Esophagus (tissue), 2 donors: ENCODE results near the gene CNR1. TPM values are rescaled to one million over a fixed set of nuclear protein-coding genes. Genes with fewer than 3 reads are reported as not detected.
"Not testable (repeated sequence)": the region's sequence is repeated elsewhere in the genome, so short reads cannot be mapped to it uniquely, and the experiment has no call there.

Experiments used
- H3K27ac ChIP-seq, 2 donors: one replicate each; pipeline ENCODE4 v1.5.1; 2013; ENCODE audit warnings: low read depth in 2 of 2, mild to moderate bottlenecking in 2 of 2, inconsistent platforms in 1 of 2, low read length in 1 of 2, moderate library complexity in 1 of 2
- H3K27me3 ChIP-seq, 2 donors: one replicate each; pipeline ENCODE4 v1.6.1; 2013; ENCODE audit warnings: low read length in 2 of 2, control low read depth in 1 of 2, mild to moderate bottlenecking in 1 of 2; ENCODE audit not compliant: insufficient read depth in 2 of 2, control insufficient read depth in 1 of 2
- H3K36me3 ChIP-seq, 2 donors: one replicate each; pipeline ENCODE4 v1.6.1; 2013; ENCODE audit warnings: low read length in 1 of 2; ENCODE audit not compliant: control insufficient read depth in 2 of 2, insufficient read depth in 2 of 2
- H3K4me1 ChIP-seq, 2 donors: one replicate each; pipeline ENCODE4 v1.6.1; 2013; ENCODE audit warnings: low read length in 1 of 2; ENCODE audit not compliant: control insufficient read depth in 2 of 2, insufficient read depth in 2 of 2
- H3K4me3 ChIP-seq, 2 donors: one replicate each; pipeline ENCODE4 v1.5.1; 2013; ENCODE audit warnings: low read length in 2 of 2, mild to moderate bottlenecking in 2 of 2, low read depth in 1 of 2, moderate library complexity in 1 of 2
- H3K9me3 ChIP-seq, 2 donors: one replicate each; pipeline ENCODE4 v1.6.1; 2013; ENCODE audit warnings: mild to moderate bottlenecking in 2 of 2, low read depth in 1 of 2, low read length in 1 of 2, moderate library complexity in 1 of 2; ENCODE audit not compliant: control insufficient read depth in 2 of 2, insufficient read depth in 1 of 2
- WGBS, 2 donors: extraction: QIAGEN DNeasy Blood & Tissue Kit; methylation state at CpG; one replicate each; pipeline ENCODE4 v1.1.7; 2013; 5-methylcytosine and 5-hydroxymethylcytosine counted together
- polyA plus RNA-seq, 2 donors: library from polyadenylated mRNA; stranded (reverse); fragments of 200-250 nt; gene quantifications; one replicate each; pipeline ENCODE4 v1.2.3, GENCODE V29; 2013
- donor health status: healthy with polysubstance abuse.
- donor health status: Bipolar disorder and iron deficiency.

CNR1 gene
- polyA plus RNA-seq, result under 1 TPM; 0.74 to 0.77 TPM

- Histone ChIP-seq H3K9me3 (peaks cover 0 to 4% of the 10 kb centered on the region in 2 donors), H3K4me3 (peak within 1 kb of the TSS; percentile 52 to 53), H3K27ac (peak within 1 kb of the TSS in 1 of 2 donors; percentile 16), H3K27me3 (peaks cover 5 to 20% of the 10 kb centered on the region in 2 donors), H3K4me1 (peaks cover 8 to 10% of the 10 kb centered on the region in 2 donors), H3K36me3 (no peaks in the 10 kb centered on the region)
- 1 to 2% methylated on average over 62 to 78 of the region's 78 CpGs for WGBS, 2 donors
Observed at GRCh38 chr6:88165844-88166492, at the start of gene CNR1. Gene CNR1 (minus strand): TSS chr6:88166347. CDS start chr6:88145274, 21,073 bp downstream.

DNA sequence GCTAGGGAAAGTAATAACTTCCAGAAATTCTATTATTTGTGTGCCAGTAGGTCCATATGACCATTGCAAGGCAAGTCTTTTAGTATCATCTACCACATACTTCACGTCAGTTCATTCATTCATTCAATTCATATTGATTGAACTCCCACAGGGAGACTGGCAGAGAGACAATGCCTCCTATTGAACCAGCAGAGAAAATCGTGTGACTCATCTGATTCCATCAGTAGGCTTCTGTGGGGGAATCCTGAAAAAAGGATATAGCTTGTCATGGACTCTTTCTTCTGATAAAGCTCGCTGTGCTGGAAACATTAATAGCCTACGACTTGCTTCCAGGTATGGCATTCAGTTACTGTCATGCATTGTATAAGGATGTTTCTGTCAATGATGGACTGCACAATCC lies 45.3 kb upstream of the CNR1 start:
- Histone ChIP-seq H3K4me1 (no peaks in the 10 kb centered on the region), H3K27ac (no peak overlapping the region), H3K36me3 (no peaks in the 10 kb centered on the region), H3K27me3 (no peaks in the 10 kb centered on the region), H3K9me3 (no peaks in the 10 kb centered on the region), H3K4me3 (no peak overlapping the region)
- 63 to 70% methylated on average over 4 of the region's 4 CpGs for WGBS, 2 donors

DNA sequence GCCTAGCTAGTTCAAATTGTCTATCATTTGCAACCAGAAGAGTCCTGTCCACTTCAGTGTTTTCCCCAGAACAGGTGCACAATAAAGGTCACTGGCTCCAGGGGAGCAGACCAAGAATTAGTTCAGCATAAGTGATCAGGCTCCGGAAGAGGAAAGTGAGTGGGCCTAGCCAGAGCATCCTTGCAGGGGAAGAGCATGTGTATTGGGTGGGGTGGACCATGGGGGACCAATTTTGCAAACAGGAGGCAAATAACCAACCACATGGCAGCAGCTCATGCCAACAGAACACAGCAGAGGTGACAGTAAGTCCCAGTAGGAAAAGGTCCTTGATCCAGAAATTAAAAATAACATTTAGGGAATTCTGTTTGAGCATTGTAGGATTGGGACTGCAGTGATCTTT lies 43.2 kb upstream of the CNR1 start:
- H3K36me3 ChIP-seq, result no peaks in the 10 kb centered on the region
- H3K27me3 ChIP-seq, result no peaks in the 10 kb centered on the region
- H3K4me1 ChIP-seq, result no peaks in the 10 kb centered on the region
- no peaks in the 10 kb centered on the region for H3K9me3 ChIP-seq
- no peak overlapping the region for H3K27ac ChIP-seq
- WGBS, 2 donors, result 90 to 96% methylated on average over 1 of the region's 1 CpG
- no peak overlapping the region for H3K4me3 ChIP-seq

- H3K9me3 ChIP-seq, result no peaks in the 10 kb centered on the region
- no peak overlapping the region for H3K4me3 ChIP-seq
- WGBS, 2 donors, result 53 to 56% methylated on average over 4 of the region's 4 CpGs
Observed at GRCh38 chr6:88208726-88209125, 42.6 kb upstream of the CNR1 start.

GRCh38 chr6:88201734-88202133 lies 35.6 kb upstream of the CNR1 start:
- not testable (repeated sequence) for H3K9me3 ChIP-seq, H3K4me1 ChIP-seq, H3K27ac ChIP-seq, H3K36me3 ChIP-seq, H3K27me3 ChIP-seq, H3K4me3 ChIP-seq

More at GRCh38 chr6:88208726-88209125, 42.6 kb upstream of the CNR1 start:
- no peaks in the 10 kb centered on the region for H3K4me1 ChIP-seq
- H3K36me3 ChIP-seq, result no peaks in the 10 kb centered on the region
- H3K27me3 ChIP-seq, result no peaks in the 10 kb centered on the region
- no peak overlapping the region for H3K27ac ChIP-seq

- H3K4me1 ChIP-seq, result no peaks in the 10 kb centered on the region
- no peaks in the 10 kb centered on the region for H3K9me3 ChIP-seq
- no peak overlapping the region for H3K27ac ChIP-seq
- no peaks in the 10 kb centered on the region for H3K27me3 ChIP-seq
- no peaks in the 10 kb centered on the region for H3K36me3 ChIP-seq
- 86 to 88% methylated on average over 4 of the region's 4 CpGs for WGBS, 2 donors
- no peak overlapping the region for H3K4me3 ChIP-seq
Observed at GRCh38 chr6:88184921-88185320, 18.8 kb upstream of the CNR1 start.

GRCh38 chr6:88183471-88183870 lies 17.3 kb upstream of the CNR1 start:
- Histone ChIP-seq H3K4me3 (no peak overlapping the region), H3K36me3 (no peaks in the 10 kb centered on the region), H3K9me3 (no peaks in the 10 kb centered on the region), H3K27me3 (no peaks in the 10 kb centered on the region), H3K27ac (no peak overlapping the region), H3K4me1 (no peaks in the 10 kb centered on the region)
- WGBS, 2 donors, result 69 to 78% methylated on average over 2 of the region's 2 CpGs

DNA sequence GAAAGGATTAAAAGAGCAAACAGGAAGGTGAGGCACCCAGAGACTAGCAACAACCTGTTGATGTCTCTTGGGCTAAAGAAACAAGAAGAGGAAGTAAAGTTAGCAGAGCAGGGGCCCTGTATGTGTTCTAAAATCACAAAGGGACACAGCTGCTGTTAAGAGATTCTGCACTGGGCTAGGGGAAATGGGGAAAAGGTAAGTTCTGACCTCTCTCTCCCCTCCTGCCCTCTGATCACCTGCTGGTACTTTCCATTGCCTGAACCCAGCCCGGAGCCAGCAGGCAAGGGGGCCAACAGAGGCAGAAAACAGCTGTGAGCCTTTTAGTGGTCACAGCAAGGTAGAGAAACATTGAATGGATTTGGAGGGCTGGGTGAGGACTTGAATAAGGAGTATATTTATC lies 13.5 kb upstream of the CNR1 start:
- no peak overlapping the region for H3K27ac ChIP-seq
- H3K9me3 ChIP-seq, result no peaks in the 10 kb centered on the region
- no peak overlapping the region for H3K4me3 ChIP-seq
- no peaks in the 10 kb centered on the region for H3K27me3 ChIP-seq
- H3K4me1 ChIP-seq, result no peaks in the 10 kb centered on the region
- 9 to 14% methylated on average over 1 of the region's 1 CpG for WGBS, 2 donors
- no peaks in the 10 kb centered on the region for H3K36me3 ChIP-seq

DNA sequence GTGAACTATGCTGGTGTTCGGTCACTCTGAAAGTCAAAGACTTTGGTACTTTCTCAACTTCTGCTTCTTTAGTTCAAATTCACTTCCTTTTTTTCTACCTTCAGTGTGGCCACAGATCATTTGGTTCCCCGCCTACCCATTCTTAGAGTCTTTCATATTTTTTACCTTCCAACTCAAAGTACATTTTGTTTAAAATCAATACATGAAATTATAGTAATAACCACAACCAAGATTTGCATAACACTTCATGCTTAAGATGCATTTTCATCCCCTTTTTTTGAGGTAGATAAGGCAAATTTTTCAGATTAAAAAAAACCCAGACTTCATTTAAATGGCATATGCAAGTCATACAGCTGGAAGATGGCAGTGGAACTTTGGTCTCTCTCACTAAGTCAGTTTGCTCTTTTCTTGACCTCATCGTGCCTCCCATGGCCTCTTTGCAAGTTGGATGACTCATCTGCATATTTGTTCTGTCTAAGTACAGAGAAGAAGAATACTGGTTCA lies 11.9 kb upstream of the CNR1 start:
- no peak overlapping the region for H3K27ac ChIP-seq
- H3K36me3 ChIP-seq, result no peaks in the 10 kb centered on the region
- H3K4me1 ChIP-seq, result no peaks in the 10 kb centered on the region
- H3K27me3 ChIP-seq, result no peaks in the 10 kb centered on the region
- 50 to 54% methylated on average over 3 of the region's 3 CpGs for WGBS, 2 donors
- H3K4me3 ChIP-seq, result no peak overlapping the region
- H3K9me3 ChIP-seq, result no peaks in the 10 kb centered on the region

DNA sequence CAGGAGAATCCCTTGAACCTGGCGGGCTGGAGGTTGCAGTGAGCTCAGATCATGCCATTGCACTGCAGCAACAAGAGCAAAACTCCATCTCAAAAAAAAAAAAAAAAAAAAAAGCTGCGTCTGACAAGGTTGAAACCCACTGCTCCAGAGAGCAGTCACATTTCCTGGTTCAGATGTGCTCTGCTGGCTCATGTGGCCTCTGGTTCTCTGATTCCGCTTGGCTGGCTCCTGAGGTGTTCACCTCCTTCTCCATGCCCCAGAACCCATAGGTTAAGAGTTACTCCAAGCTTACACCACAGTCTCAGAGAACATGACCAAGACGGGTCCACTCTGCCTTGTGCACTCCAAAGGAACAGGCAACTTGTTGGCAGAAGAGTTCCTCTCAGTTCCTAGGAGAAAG lies 8.8 kb upstream of the CNR1 start:
- no peaks in the 10 kb centered on the region for H3K36me3 ChIP-seq
- H3K27me3 ChIP-seq, result no peaks in the 10 kb centered on the region
- H3K9me3 ChIP-seq, result no peaks in the 10 kb centered on the region
- no peak overlapping the region for H3K27ac ChIP-seq
- 82 to 83% methylated on average over 4 of the region's 4 CpGs for WGBS, 2 donors
- H3K4me3 ChIP-seq, result no peak overlapping the region
- no peaks in the 10 kb centered on the region for H3K4me1 ChIP-seq
